CD4-positive, alpha-beta T cell treated with Interleukin-4 for 1 hour (primary cell): ENCODE data around the gene PIM2.

Experiments
- DNase-seq, 2 donors: peaks; one replicate each; pipeline ENCODE4 v3.0.0-alpha.2; 2020 to 2022

The PIM2 gene

GRCh38 chrX:48934581-48935300 is 15.9 kb upstream of the PIM2 start:
- DNase-seq = peak; percentile 70 to 81

DNA sequence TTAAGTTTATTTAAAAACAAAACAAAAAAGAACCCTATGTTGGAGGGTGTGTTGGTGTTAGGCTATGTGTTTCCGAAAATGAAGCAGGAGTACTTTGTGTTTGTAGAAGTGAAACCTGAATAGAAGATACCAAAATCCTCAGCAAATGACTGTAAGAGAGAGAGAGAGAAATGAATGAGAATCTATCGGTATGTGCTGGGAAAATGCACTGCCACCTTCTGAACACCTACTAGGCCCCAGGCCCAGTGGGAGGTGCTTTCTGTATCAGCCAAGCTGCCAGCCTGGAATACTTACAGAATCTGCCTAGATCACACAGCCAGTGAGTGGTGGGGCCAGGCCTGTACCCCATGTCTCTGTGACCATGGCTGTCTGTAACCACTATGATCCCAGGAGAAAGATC is 14.9 kb upstream of the PIM2 start:
- no peak for DNase-seq

DNA sequence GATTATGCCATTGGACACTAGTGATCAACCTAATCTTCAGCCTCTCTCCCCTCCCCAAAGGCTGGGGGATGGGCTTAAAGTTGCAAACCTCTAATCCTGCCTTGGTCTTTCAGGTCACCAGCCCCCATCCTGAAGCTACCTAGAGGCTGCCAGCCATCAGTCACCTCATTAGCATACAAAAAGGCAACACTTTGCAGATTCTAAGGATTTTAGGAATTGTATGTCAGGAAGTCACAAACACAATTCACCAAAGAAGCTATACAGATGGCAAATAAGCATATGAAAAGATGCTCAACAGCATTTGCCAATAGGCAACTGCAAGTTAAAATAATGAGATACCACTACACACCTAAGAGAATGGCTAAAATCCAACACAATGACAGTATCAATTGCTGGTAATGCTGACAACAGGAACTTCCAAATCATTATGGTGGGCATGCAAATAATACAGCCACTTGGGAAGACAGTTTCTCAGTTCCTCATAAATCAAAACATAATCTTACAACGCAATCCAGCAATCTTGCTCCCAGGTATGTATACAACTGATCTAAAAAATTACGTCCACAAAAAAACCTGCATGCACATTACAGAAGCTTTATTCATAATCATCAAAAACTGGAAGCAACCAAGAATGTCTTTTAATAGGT is 9.0 kb upstream of the PIM2 start:
- DNase-seq = no peak

GRCh38 chrX:48927123-48927522 is 8.3 kb upstream of the PIM2 start:
- no peak for DNase-seq

- no peak for DNase-seq
Measured at GRCh38 chrX:48924270-48924669, 5.4 kb upstream of the PIM2 start.

DNA sequence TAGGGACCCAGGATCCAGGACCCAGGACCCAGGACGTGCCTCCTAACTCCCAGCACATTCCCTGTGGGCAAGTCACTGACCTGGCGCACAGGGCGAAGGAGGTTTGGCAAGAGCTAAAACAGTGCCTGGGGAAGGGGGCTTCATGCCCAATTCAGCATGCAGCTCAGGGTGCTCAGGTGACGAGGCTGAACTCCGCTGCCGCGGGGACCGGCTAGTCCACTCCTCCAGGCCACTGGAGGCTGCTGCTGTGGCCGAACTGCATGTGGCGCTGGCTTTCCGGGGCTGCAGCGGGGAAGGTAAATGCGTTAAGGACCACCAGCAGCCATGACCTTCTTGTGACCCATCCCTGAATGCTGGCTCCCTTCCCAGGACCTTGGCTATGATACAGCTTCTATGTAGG is 4.9 kb upstream of the PIM2 start:
- no peak for DNase-seq

DNA sequence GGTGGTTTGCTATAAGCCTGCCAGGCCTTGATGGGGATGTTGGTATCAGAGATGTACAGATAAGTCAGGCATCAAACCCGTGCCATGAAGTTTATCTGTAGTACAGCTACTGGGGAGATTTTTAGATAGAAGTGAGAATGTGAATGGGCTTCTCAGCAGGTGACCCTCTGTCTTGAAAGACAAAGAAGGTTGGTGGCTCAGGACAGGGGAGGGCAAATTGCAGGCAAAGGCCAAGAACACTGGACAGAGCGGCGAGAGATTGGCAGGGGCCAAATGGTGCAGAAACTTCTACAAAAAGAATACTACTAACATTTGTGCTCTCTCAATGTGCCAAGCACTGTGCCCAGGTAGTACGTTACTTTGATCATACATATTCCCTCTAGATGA is 1.9 kb upstream of the PIM2 start:
- DNase-seq = no peak

DNA sequence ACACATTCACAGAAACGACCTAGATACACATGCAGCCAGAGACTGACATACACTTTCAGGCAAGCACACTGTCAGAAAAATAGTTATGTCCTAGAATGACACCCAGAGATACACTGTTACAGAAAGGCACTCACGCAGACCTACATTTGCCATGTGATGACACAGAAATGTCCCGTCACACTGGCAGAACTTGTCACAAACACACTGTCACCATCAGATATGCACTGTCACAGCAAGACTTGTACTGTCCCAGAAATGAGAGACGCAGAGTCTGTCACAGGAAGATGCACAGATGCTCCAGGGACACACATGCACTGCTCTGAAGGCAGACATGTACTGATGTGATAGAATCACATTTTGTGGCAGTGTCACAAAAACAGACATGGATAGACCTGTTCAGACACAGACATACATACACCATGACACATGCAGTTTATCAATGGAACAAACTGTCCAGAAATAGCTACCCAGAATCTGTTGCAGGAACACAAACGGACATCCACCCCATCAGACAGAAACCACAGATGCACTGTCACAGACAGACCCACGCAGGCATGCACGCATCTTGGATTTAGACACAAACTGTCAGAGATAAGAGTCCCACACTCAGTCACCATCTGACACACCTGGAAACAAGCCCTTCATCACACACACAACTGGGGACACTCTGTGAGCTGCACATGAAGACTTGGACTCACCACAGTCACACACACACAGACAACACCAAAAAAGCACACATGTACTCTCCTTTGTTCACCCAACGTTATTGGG is 1.3 kb upstream of the PIM2 start:
- DNase-seq = peak; percentile 47 to 58

- no peak for DNase-seq
Measured at GRCh38 chrX:48919360-48919841, 577 bp upstream of the PIM2 start.

- no peak for DNase-seq
Measured at GRCh38 chrX:48918301-48918642, 552 bp downstream of the PIM2 start.

- DNase-seq = peak; percentile 93 to 94
Measured at GRCh38 chrX:48917139-48918001, 1.5 kb downstream of the PIM2 start.

DNA sequence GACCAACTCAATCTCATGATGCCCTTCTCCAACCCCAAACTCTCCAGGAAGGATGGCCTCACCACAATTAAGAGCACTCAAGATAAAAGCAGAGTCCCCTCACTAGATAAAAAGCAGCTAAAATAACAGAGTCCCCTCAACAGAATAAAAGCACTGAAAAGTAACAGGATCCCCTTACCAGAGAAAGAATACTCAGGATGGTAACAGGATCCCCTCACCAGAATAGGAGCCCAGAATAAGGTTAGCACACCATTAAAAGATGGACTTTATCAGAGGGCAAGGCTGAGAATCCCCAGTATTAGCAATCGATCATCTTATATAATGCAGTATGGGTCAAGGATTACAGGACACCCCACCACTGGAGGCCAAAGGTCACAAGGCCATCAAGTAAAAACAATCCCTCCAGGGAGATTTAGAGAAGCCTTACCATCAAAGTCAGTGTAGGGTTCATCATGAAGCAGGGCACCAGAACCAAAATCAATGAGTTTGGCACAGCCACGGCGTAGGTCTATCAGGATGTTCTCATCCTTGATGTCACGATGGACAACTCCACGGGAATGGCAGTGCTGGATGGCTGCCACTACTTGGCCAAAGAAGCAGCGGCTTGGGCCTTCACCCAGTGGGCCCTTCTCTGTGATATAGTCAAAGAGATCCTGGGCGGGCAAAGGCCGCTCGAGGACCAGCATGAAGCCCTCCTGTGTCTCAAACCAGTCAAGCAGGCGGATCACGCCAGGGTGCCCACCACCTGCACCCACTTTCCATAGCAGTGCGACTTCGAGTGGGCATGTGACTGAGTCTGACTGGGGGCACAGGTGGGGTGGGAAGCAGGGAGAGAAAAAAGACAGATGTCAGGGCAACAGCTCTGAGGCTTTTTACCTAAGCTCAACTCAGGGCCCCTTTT is 4.0 kb downstream of the PIM2 start:
- no peak for DNase-seq

- DNase-seq = peak in 1 of 2 donors; percentile 10
Measured at GRCh38 chrX:48913605-48914366, 5.0 kb downstream of the PIM2 start.

GRCh38 chrX:48911412-48912182 is 7.2 kb downstream of the PIM2 start, which contains the start of gene SLC35A2:
Gene SLC35A2, minus strand, starts transcription at chrX:48911646. Its CDS starts 10 bp downstream, at chrX:48911636.
- peak; percentile 89 to 90 for DNase-seq

DNA sequence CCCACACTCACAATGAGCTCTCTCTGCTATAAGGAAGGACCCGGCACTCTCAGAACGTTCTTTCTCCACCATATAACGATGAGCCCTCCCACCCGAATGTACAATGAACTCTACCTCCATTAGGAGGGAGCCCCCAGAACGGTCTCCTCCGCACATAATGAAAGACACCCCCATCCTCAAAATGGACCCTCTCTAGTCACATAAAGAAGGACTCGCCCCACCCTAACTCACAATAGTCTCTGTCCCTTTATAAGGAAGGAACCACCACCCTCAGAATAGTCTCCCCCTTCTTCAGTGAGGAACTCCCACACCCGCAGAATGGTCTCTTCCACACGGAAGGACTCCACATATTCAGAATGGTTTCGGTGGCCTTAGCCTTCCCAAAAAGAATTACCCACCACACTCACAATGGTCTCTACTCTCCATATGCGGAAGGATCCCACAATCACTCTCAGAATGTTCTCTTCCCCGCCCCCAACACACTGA is 7.9 kb downstream of the PIM2 start:
- no peak for DNase-seq

DNA sequence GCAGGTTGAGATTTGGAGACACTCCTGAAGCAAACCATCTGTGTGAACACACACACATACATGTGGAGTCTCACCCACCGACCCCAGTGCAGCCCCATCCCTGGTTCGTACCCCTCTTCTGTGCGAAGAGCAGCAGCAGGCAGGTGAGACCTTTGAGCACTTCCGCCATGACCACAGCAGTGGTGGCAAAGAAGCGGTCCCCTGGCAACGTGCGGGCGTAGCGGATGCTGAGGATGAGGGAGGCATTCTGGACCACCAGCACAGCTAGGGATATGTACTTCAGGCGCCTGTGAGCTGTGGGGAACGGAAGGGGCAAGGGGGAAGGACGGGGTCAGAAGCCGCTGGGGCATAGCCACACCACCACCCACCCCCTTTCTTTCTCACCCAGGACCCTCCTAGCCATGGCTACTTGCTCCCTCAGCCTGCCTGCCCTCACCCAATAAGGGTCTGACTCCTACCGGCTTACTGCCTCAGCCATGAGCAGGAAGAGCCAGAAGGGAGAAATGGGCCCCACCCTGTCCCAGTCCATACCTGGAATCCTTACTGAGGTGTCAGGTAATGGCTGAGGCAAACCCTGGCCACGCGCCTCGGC is 9.0 kb downstream of the PIM2 start:
- peak; percentile 19 to 40 for DNase-seq

DNA sequence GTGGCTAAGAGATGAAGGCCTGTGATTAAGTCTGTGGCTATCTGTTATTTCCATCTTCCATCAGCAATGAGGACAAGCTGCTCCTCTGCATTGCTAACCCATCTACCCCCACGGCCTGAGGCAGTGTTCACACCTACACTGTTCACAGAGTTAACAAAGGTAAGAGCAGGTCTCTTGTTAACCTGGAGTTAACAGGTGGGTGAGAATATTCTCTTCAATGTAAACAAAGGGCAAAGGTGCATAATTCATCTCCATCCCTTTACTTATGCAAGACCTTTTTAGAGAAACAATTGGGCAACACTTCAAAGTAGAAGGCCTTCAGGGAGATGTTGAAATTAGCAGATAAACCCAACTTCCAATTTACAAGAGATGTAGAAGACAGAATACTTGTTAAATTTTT is 10.2 kb downstream of the PIM2 start:
- DNase-seq = no peak

DNA sequence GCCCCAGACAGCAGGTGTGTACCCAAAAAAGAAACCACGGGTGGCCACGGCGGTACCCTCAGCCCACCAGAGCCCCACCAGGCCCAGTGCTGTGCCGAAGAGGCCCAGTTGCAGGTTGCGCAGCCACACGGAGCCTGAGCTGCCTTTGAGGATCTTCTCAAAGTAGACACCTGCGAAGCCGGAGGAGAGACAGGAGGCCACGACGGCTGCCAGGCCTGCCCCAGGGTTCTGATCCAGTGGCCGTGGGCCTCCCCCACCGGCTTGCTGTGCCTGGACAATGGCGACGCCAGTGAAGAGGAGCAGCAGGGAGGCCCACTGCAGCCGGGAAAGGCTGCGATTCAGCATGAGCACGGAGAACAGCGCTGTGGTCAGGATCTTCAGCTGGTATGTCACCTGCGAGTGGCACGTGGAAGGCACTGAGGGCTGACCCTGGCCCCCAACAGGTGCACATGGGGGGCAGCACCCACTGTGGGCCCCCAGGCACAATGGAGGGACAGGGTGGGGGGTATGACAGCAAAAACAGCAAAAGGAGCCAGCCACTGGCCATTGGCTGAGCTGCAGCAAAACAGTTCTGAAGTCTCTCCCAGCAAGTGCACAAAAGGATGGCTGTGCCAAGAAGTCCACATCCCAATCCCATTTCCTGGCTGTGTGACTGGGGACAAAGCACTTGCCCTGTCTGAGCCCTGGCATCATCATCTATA is 13.6 kb downstream of the PIM2 start:
- no peak for DNase-seq

GRCh38 chrX:48904626-48905025 is 14.2 kb downstream of the PIM2 start:
- DNase-seq = no peak
